Left ventricle myocardium inferior (tissue), 1 donor: ENCODE data around the gene GRIK1. TPM values are rescaled to one million over a fixed set of nuclear protein-coding genes. Genes with fewer than 3 reads are reported as not detected.

ENCODE experiments used
- DNase-seq: peaks from one replicate; pipeline ENCODE4 v3.0.0-alpha.2; 2020
- H3K27ac ChIP-seq: fragments of 200-600 bp; replicated peaks from 2 replicates; pipeline ENCODE4 v1.8.0; 2021
- H3K27me3 ChIP-seq: fragments of 200-600 bp; 2 replicates; pipeline ENCODE4 v1.8.0; 2021; ENCODE audit warnings: low read depth
- H3K36me3 ChIP-seq: fragments of 200-600 bp; 2 replicates; pipeline ENCODE4 v1.8.0; 2021
- H3K4me1 ChIP-seq: fragments of 200-600 bp; 2 replicates; pipeline ENCODE4 v1.8.0; 2021
- H3K4me3 ChIP-seq: fragments of 200-600 bp; 2 replicates; pipeline ENCODE4 v1.8.0; 2021; ENCODE audit warnings: mild to moderate bottlenecking, moderate library complexity
- H3K9me3 ChIP-seq: fragments of 200-600 bp; replicated peaks from 2 replicates; pipeline ENCODE4 v1.8.0; 2021
- intact Hi-C: fragments of 100-400 bp; cut with micrococcal nuclease; formaldehyde crosslinking; loops from one replicate; pipeline ENCODE4 v1.11.0; 2022
- total RNA-seq: library from RNA; stranded (reverse); fragmentation: NEBNext Ultra II Directional; extraction: Animal tissue kit (Norgen Biotek cat#: 25700); gene quantifications from one replicate; pipeline ENCODE4 v1.2.1, GENCODE V29; 2021
- TF ChIP-seq, protein P1 (sequence below): fragments of 200-600 bp; IDR thresholded peaks from 2 replicates; pipeline ENCODE4 v1.8.0; 2021; ENCODE audit warnings: antibody characterized with exemption, mild to moderate bottlenecking, borderline replicate concordance
- donor health status: DM: no; HTN: yes; CAD: no; lungs with severe emphysema.

GRIK1 gene
- total RNA-seq, 1 donor from 2014 or later: not detected

DNA sequence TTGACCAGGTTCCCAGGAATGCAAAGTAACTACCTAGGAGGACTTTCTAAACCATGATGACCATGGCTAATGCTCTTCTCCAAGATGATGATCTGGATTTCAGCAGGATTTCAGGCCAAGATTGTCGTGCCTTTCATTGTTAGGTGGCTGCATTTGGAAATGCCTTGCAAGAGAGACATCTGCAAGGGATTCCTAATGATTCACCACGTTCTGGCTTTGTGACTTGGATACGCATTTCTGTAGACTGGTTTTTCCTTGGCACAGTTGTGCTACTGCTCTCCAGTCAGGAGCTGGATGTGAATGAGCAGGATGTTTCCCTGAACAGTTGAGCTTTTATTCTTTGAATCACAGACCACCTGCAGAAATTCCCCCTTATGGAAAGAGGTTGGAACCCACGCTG lies 428.7 kb downstream of the GRIK1 start:
- intact Hi-C loops: no loop called here
- Histone ChIP-seq H3K36me3 (peaks cover 15% of the 10 kb centered on the region), H3K4me1 (no peaks in the 10 kb centered on the region), H3K27me3 (no peaks in the 10 kb centered on the region), H3K9me3 (peaks cover 24% of the 10 kb centered on the region), H3K27ac (no peak overlapping the region), H3K4me3 (no peak overlapping the region)
- DNase-seq: no peak
- TF ChIP-seq, protein P1, sequence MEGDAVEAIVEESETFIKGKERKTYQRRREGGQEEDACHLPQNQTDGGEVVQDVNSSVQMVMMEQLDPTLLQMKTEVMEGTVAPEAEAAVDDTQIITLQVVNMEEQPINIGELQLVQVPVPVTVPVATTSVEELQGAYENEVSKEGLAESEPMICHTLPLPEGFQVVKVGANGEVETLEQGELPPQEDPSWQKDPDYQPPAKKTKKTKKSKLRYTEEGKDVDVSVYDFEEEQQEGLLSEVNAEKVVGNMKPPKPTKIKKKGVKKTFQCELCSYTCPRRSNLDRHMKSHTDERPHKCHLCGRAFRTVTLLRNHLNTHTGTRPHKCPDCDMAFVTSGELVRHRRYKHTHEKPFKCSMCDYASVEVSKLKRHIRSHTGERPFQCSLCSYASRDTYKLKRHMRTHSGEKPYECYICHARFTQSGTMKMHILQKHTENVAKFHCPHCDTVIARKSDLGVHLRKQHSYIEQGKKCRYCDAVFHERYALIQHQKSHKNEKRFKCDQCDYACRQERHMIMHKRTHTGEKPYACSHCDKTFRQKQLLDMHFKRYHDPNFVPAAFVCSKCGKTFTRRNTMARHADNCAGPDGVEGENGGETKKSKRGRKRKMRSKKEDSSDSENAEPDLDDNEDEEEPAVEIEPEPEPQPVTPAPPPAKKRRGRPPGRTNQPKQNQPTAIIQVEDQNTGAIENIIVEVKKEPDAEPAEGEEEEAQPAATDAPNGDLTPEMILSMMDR: no peak

DNA sequence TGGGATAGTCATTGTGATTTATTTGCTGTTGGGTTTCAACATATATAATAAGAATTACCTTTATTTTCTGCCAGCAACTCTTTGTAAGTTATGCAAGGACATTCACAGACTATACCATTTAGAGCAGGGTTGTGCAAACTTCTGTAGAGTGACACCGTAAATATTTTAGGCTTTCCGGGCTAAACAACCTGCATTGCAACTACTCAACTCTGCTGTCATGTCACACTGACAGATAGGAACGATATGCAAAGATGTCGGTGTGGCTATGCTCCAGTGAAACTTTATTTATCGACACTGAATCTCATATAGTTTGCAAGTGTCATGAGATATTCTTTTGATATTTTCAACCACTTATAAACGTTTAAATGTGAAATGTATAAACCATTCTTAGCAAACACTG lies 430.7 kb downstream of the GRIK1 start:
- no peak for DNase-seq
- no peaks in the 10 kb centered on the region for H3K27me3 ChIP-seq
- TF ChIP-seq, protein P1: no peak
- no peaks in the 10 kb centered on the region for H3K36me3 ChIP-seq
- intact Hi-C loops: no loop called here
- H3K4me3 ChIP-seq: no peak overlapping the region
- H3K27ac ChIP-seq: no peak overlapping the region
- H3K9me3 ChIP-seq: peaks cover 9% of the 10 kb centered on the region
- H3K4me1 ChIP-seq: no peaks in the 10 kb centered on the region

DNA sequence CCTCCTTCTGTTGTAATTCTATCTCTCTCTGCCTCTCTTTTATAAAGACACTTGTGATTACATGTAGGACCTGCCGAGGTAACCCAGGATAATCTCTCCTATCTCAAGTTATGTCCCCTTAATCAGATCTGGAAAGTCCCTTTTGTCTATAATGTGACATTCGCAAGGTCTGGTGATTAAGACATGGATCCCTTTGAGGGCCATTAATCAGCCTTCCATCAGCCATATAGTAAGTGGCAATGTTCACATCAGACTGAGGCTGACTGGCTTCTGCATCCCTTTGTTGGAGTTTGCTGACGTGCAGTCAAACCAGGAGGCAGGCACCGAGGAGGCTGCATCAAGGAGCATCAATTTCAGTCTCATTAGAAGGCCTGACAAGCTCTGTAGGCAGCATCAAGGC lies 431.5 kb downstream of the GRIK1 start:
- H3K4me1 ChIP-seq: no peaks in the 10 kb centered on the region
- intact Hi-C loops: no loop called here
- H3K4me3 ChIP-seq: no peak overlapping the region
- TF ChIP-seq, protein P1: no peak
- no peaks in the 10 kb centered on the region for H3K36me3 ChIP-seq
- DNase-seq: no peak
- peaks cover under 1% of the 10 kb centered on the region for H3K9me3 ChIP-seq
- no peaks in the 10 kb centered on the region for H3K27me3 ChIP-seq
- H3K27ac ChIP-seq: no peak overlapping the region

DNA sequence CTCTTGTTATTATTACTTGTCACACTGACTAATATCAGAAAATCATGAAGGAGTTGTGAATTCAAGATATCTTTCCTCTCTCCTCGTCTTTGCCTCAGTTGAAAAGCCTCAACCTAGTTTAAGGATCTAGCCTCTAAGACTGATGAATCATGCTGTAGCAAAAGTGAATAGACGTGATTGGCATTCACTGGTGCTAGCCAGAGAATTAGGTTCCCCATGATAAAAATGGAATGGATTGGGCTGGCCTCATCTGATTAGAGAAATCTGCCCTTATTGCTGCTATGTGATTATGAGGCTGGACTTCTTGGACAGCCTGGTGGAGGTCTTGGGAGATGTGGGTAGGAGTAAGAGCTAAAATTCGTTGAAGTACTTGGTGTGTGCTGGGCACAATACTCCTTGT lies 432.8 kb downstream of the GRIK1 start:
- TF ChIP-seq, protein P1: no peak

DNA sequence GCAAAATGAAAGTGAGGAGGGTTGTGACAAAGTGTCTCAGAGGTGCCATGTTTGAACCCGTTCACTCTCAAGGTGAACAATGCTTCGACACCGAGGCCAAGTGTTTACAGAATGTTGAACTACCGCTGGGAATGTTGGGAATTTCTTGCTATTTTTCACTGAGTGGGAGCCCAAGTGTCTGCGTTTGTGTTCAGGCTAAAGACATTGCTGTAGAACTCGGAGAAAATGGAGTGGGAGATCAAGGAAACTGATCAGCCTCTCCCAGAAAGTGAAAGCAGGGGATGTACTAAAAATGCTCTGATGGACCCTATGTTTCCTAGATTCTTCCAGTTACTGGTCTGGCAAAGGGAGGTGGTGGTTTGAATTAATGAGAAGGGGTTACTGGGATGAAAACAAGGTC lies 433.6 kb downstream of the GRIK1 start:
- intact Hi-C loops: no loop called here
- H3K27me3 ChIP-seq: no peaks in the 10 kb centered on the region
- no peaks in the 10 kb centered on the region for H3K4me1 ChIP-seq
- TF ChIP-seq, protein P1: no peak
- no peak for DNase-seq
- H3K27ac ChIP-seq: no peak overlapping the region
- no peaks in the 10 kb centered on the region for H3K36me3 ChIP-seq
- H3K4me3 ChIP-seq: no peak overlapping the region
- no peaks in the 10 kb centered on the region for H3K9me3 ChIP-seq

More for the DNA sequence above, 432.8 kb downstream of the GRIK1 start:
- H3K36me3 ChIP-seq: no peaks in the 10 kb centered on the region
- H3K27me3 ChIP-seq: no peaks in the 10 kb centered on the region
- intact Hi-C loops: no loop called here
- no peaks in the 10 kb centered on the region for H3K4me1 ChIP-seq
- H3K4me3 ChIP-seq: no peak overlapping the region
- H3K9me3 ChIP-seq: no peaks in the 10 kb centered on the region
- H3K27ac ChIP-seq: no peak overlapping the region
- no peak for DNase-seq

DNA sequence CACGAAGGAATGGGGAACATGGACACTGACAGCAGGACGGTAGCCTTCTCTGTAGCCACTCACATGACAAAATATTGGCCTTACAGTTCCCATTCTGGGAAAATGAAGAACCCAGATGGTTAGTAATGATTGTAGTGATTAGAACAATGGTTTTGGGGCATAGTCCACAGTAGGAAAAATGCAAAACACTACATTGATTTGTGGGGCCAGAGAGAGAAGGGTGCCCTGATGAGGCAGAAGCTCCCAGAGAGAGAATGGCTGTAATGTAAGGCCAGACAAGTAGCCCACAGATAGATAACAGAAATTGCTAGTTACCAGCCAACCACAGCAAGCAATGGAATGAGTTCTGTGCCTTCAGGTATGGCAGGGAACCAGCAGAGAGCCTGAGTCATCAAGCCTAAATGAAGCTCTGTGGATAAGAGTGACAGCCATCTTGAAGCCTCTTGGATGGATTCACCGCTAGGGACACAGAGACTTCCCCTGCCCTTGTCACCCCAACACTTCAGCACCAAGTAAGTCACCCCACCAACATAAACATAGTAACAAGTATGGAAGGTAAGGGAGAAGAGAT lies 435.0 kb downstream of the GRIK1 start:
- Histone ChIP-seq H3K4me1 (no peaks in the 10 kb centered on the region), H3K27ac (no peak overlapping the region), H3K36me3 (no peaks in the 10 kb centered on the region), H3K9me3 (no peaks in the 10 kb centered on the region), H3K27me3 (no peaks in the 10 kb centered on the region), H3K4me3 (no peak overlapping the region)
- no peak for DNase-seq
- TF ChIP-seq, protein P1: no peak
- intact Hi-C loops: no loop called here
